Fibroblast of lung (primary cell): ENCODE measurements around the gene NFATC2IP. TPM values are rescaled to one million over a fixed set of nuclear protein-coding genes. Genes with fewer than 3 reads are reported as not detected.

ENCODE experiments used
- DNase-seq, 2 donors: peaks; one replicate each; pipeline versions ENCODE4 v3.0.0 to v3.0.0-alpha.2; 2010; ENCODE audit warnings: low read depth in 2 of 2
- H2AFZ ChIP-seq: 2 replicates; pipeline ENCODE4 v1.5.1; 2012; ENCODE audit warnings: low read length, control low read depth, inconsistent platforms
- H3K27ac ChIP-seq: 2 replicates; pipeline ENCODE4 v1.5.1; 2011; ENCODE audit warnings: low read length, control low read depth; ENCODE audit not compliant: insufficient read depth
- H3K27me3 ChIP-seq: 2 replicates; pipeline ENCODE4 v1.5.1; 2011; ENCODE audit warnings: mild to moderate bottlenecking, low read length; ENCODE audit not compliant: control insufficient read depth, insufficient read depth
- H3K36me3 ChIP-seq: 2 replicates; pipeline ENCODE4 v1.5.1; 2011; ENCODE audit warnings: low read length; ENCODE audit not compliant: control insufficient read depth, insufficient read depth
- H3K4me1 ChIP-seq: 2 replicates; pipeline ENCODE4 v1.5.1; 2011; ENCODE audit warnings: low read length; ENCODE audit not compliant: control insufficient read depth, insufficient read depth; ENCODE audit errors: extremely low read depth
- H3K4me2 ChIP-seq: 2 replicates; pipeline ENCODE4 v1.5.1; 2011; ENCODE audit warnings: low read length, control low read depth; ENCODE audit not compliant: insufficient read depth; ENCODE audit errors: extremely low read depth
- H3K4me3 ChIP-seq, 4 experiments: fragments of 200-600 bp in 1 of 4; sonication (generic) in 1 of 4; replicated peaks in 1 of 4; 2 replicates each; pipeline ENCODE4 v1.5.1; 2011 to 2016; ENCODE audit warnings: low read length in 4 of 4, low read depth in 3 of 4, mild to moderate bottlenecking in 3 of 4, control low read depth in 2 of 4, inconsistent platforms in 1 of 4, mixed read lengths in 1 of 4; ENCODE audit not compliant: insufficient read depth in 1 of 4; ENCODE audit errors: control extremely low read depth in 1 of 4
- H3K79me2 ChIP-seq: 2 replicates; pipeline ENCODE4 v1.5.1; 2012; ENCODE audit warnings: mild to moderate bottlenecking, low read length, inconsistent platforms; ENCODE audit not compliant: control insufficient read depth, insufficient read depth
- H3K9ac ChIP-seq: 2 replicates; pipeline ENCODE4 v1.5.1; 2011; ENCODE audit warnings: mild to moderate bottlenecking, low read length, control low read depth; ENCODE audit not compliant: insufficient read depth
- H3K9me3 ChIP-seq: 2 replicates; pipeline ENCODE4 v1.5.1; 2012; ENCODE audit warnings: low read depth, low read length; ENCODE audit not compliant: control insufficient read depth, insufficient read depth
- H4K20me1 ChIP-seq: 2 replicates; pipeline ENCODE4 v1.5.1; 2011; ENCODE audit warnings: low read length; ENCODE audit not compliant: control insufficient read depth, insufficient read depth; ENCODE audit errors: extremely low read depth
- CTCF ChIP-seq, 2 donors: IDR thresholded peaks in 1 of 2; conservative IDR thresholded peaks in 1 of 2; 1 replicate in 1 of 2; 2 replicates in 1 of 2; pipeline ENCODE4 v1.5.1; 2011 to 2012; ENCODE audit warnings: low read length in 2 of 2, control low read depth in 1 of 2, inconsistent platforms in 1 of 2, low read depth in 1 of 2, mild to moderate bottlenecking in 1 of 2
- EZH2 ChIP-seq: IDR thresholded peaks from 2 replicates; pipeline ENCODE4 v1.5.1; 2012; ENCODE audit warnings: low read length, control low read depth, mild to moderate bottlenecking; ENCODE audit errors: missing control alignments
- polyA plus RNA-seq, 2 donors: library from polyadenylated mRNA; depleted of rRNA in 1 of 2; stranded (reverse) in 1 of 2; unstranded in 1 of 2; fragments of >200 nt; gene quantifications; 2 replicates each; pipeline ENCODE4 v1.2.1, GENCODE V29; 2011 to 2012; ENCODE audit warnings: missing spikeins in 1 of 2
- total RNA-seq: library from RNA; depleted of rRNA; stranded (reverse); fragments of >200 nt; gene quantifications from 2 replicates; pipeline ENCODE4 v1.2.1, GENCODE V29; 2014

Gene NFATC2IP
- total and polyA plus RNA-seq, 2 donors (not counting 1 experiment from before 2014, with no cell fraction given) = 16.0 to 25.6 TPM

GRCh38 chr16:28933171-28933570 lies 17.6 kb upstream of the NFATC2IP start:
- DNase-seq = no peak
- no peak overlapping the region for H3K27ac ChIP-seq
- TF ChIP-seq EZH2 (no peak), CTCF (conservative IDR thresholded peaks at IDR 0.05 in 1 of 2, IDR thresholded peaks at IDR 0.05 in 1 of 2; ENCODE audit: low read depth in 1 of 2, low read length in 2 of 2) (no peak)
- H3K36me3 ChIP-seq = no peaks in the 10 kb centered on the region
- no peaks in the 10 kb centered on the region for H3K27me3 ChIP-seq
- H2AFZ ChIP-seq = no peak overlapping the region
- H3K4me3 ChIP-seq = no peak overlapping the region
- no peaks in the 10 kb centered on the region for H4K20me1 ChIP-seq
- no peaks in the 10 kb centered on the region for H3K4me1 ChIP-seq
- H3K4me2 ChIP-seq = no peak overlapping the region
- H3K9me3 ChIP-seq = no peaks in the 10 kb centered on the region
- H3K79me2 ChIP-seq = no peaks in the 10 kb centered on the region
- H3K9ac ChIP-seq = no peak overlapping the region

- Histone ChIP-seq H2AFZ (no peak overlapping the region), H3K4me3 (no peak overlapping the region), H3K27me3 (no peaks in the 10 kb centered on the region), H3K4me1 (no peaks in the 10 kb centered on the region), H3K4me2 (no peak overlapping the region), H3K79me2 (no peaks in the 10 kb centered on the region), H3K9me3 (no peaks in the 10 kb centered on the region), H3K36me3 (no peaks in the 10 kb centered on the region), H4K20me1 (no peaks in the 10 kb centered on the region), H3K9ac (no peak overlapping the region), H3K27ac (no peak overlapping the region)
- no peak for DNase-seq
- no peak for TF ChIP-seq EZH2
- no peak for TF ChIP-seq CTCF (conservative IDR thresholded peaks at IDR 0.05 in 1 of 2, IDR thresholded peaks at IDR 0.05 in 1 of 2; ENCODE audit: low read depth in 1 of 2, low read length in 2 of 2)
Observed at GRCh38 chr16:28935346-28935745, 15.4 kb upstream of the NFATC2IP start.

GRCh38 chr16:28935924-28936783 lies 14.6 kb upstream of the NFATC2IP start:
- Histone ChIP-seq H2AFZ (peak overlapping the region; percentile 23), H3K9ac (no peak overlapping the region), H3K36me3 (no peaks in the 10 kb centered on the region), H3K79me2 (no peaks in the 10 kb centered on the region), H3K4me2 (no peak overlapping the region), H4K20me1 (no peaks in the 10 kb centered on the region), H3K27ac (no peak overlapping the region), H3K4me3 (peak overlapping the region in 2 of 4 experiments; percentile 2 to 5), H3K27me3 (no peaks in the 10 kb centered on the region), H3K9me3 (no peaks in the 10 kb centered on the region), H3K4me1 (no peaks in the 10 kb centered on the region)
- DNase-seq = peak; percentile 51 to 57
- TF ChIP-seq CTCF (conservative IDR thresholded peaks at IDR 0.05 in 1 of 2, IDR thresholded peaks at IDR 0.05 in 1 of 2; ENCODE audit: low read depth in 1 of 2, low read length in 2 of 2) (no peak), EZH2 (no peak)
